Endothelial cell of hepatic sinusoid (primary cell): Measurements from ENCODE around the gene CYP26A1.

Experiments used
- in situ Hi-C: cut with HindIII; loops from 2 replicates; pipeline ENCODE4 v1.10.0; 2017; ENCODE audit warnings: low sequenced_read_pairs

Gene CYP26A1

GRCh38 chr10:93073539-93074146 lies at the start of gene CYP26A1:
CYP26A1 (plus strand) TSS chr10:93073893; CDS start chr10:93073935, 42 bp downstream.
- in situ Hi-C loops: no loop called here

GRCh38 chr10:93026072-93026471 lies 47.6 kb upstream of the CYP26A1 start:
- in situ Hi-C loops: no loop called here

GRCh38 chr10:93027508-93027907 lies 46.2 kb upstream of the CYP26A1 start:
- in situ Hi-C loops: no loop called here

GRCh38 chr10:93028883-93029282 lies 44.8 kb upstream of the CYP26A1 start:
- in situ Hi-C loops: no loop called here

- in situ Hi-C loops: no loop called here
These were observed 43.3 kb upstream of the CYP26A1 start for GRCh38 chr10:93030409-93030808.

GRCh38 chr10:93032105-93032808 lies 41.4 kb upstream of the CYP26A1 start:
- in situ Hi-C loops: no loop called here

GRCh38 chr10:93032809-93033137 lies 40.9 kb upstream of the CYP26A1 start:
- in situ Hi-C loops: no loop called here

GRCh38 chr10:93034426-93034825 lies 39.3 kb upstream of the CYP26A1 start:
- in situ Hi-C loops: no loop called here

GRCh38 chr10:93039110-93039509 lies 34.6 kb upstream of the CYP26A1 start:
- in situ Hi-C loops: no loop called here

GRCh38 chr10:93039721-93040120 lies 34.0 kb upstream of the CYP26A1 start:
- in situ Hi-C loops: no loop called here

GRCh38 chr10:93054486-93054885 lies 19.2 kb upstream of the CYP26A1 start:
- in situ Hi-C loops: no loop called here

- in situ Hi-C loops: no loop called here
These were observed 15.6 kb upstream of the CYP26A1 start for GRCh38 chr10:93058139-93058538.

- in situ Hi-C loops: no loop called here
These were observed 13.5 kb upstream of the CYP26A1 start, which contains the start of gene CYP26C1 for GRCh38 chr10:93059975-93060886. CYP26C1 (plus strand) TSS chr10:93060798; CDS start chr10:93061264, 466 bp downstream.

GRCh38 chr10:93060887-93061593 lies 12.7 kb upstream of the CYP26A1 start:
- in situ Hi-C loops: no loop called here

GRCh38 chr10:93061594-93062513 lies 11.8 kb upstream of the CYP26A1 start:
- in situ Hi-C loops: no loop called here

- in situ Hi-C loops: no loop called here
These were observed 11.1 kb upstream of the CYP26A1 start for GRCh38 chr10:93062514-93063143.

GRCh38 chr10:93063144-93063976 lies 10.3 kb upstream of the CYP26A1 start:
- in situ Hi-C loops: no loop called here

GRCh38 chr10:93063977-93064660 lies 9.6 kb upstream of the CYP26A1 start:
- in situ Hi-C loops: no loop called here
